B cell (primary cell): ENCODE results near the gene SCNN1B. TPM values are rescaled to one million over a fixed set of nuclear protein-coding genes. Genes with fewer than 3 reads are reported as not detected.

Source experiments
- ATAC-seq: fragments of 200-7000 bp; cut with Tn5 transposase; one replicate; pipeline ENCODE4 v1.10.0; 2021; ENCODE audit warnings: low read depth, mild to moderate bottlenecking, moderate number of reproducible peaks, moderate library complexity
- CTCF ChIA-PET: fragments of 350-600 bp; sonication (Branson Sonifier 250); formaldehyde crosslinking; loops from one replicate; lab custom pipeline; 2021; ENCODE audit warnings: antibody characterized with exemption, inconsistent platforms; lab: Charles Lee
- POLR2A ChIA-PET: fragments of 350-600 bp; sonication (Branson Sonifier 250); formaldehyde crosslinking; loops from one replicate; lab custom pipeline; 2021; ENCODE audit warnings: antibody characterized with exemption; lab: Charles Lee
- DNase-seq: peaks from one replicate; pipeline ENCODE4 v3.0.0; 2013
- H2AFZ ChIP-seq: 2 replicates; pipeline ENCODE4 v1.6.1; 2012; ENCODE audit warnings: mild to moderate bottlenecking, low read depth, low read length; ENCODE audit not compliant: insufficient read depth, poor library complexity, severe bottlenecking
- H3K27ac ChIP-seq, 2 donors: 1 replicate in 1 of 2; 2 replicates in 1 of 2; pipeline ENCODE4 v1.5.1; 2012 to 2013; ENCODE audit warnings: low read length in 2 of 2, mild to moderate bottlenecking in 2 of 2, moderate library complexity in 1 of 2
- H3K27me3 ChIP-seq, 4 experiments: fragments of 200-600 bp in 1 of 4; sonication (generic) in 1 of 4; replicated peaks in 1 of 4; 1 replicate in 2 of 4; 2 replicates in 2 of 4; pipeline versions ENCODE4 v1.6.1 to v1.7.0; 2013 to 2016; ENCODE audit warnings: low read length in 3 of 4, mild to moderate bottlenecking in 2 of 4, mixed read lengths in 1 of 4, moderate library complexity in 1 of 4; ENCODE audit not compliant: insufficient read depth in 4 of 4, control insufficient read depth in 3 of 4; ENCODE audit errors: control extremely low read depth in 1 of 4
- H3K36me3 ChIP-seq, 2 experiments: replicated peaks in 1 of 2; 1 replicate in 1 of 2; 2 replicates in 1 of 2; pipeline versions ENCODE4 v1.6.1 to v1.7.1; 2013; ENCODE audit warnings: low read length in 1 of 2; ENCODE audit not compliant: insufficient read depth in 2 of 2, control insufficient read depth in 1 of 2; ENCODE audit errors: control extremely low read depth in 1 of 2, extremely low read depth in 1 of 2
- H3K4me1 ChIP-seq, 2 donors: fragments of 200-600 bp in 1 of 2; sonication (generic) in 1 of 2; 1 replicate in 1 of 2; 2 replicates in 1 of 2; pipeline versions ENCODE4 v1.5.1 to v1.6.1; 2013 to 2017; ENCODE audit warnings: low read length in 2 of 2; ENCODE audit not compliant: control insufficient read depth in 2 of 2, insufficient read depth in 2 of 2
- H3K4me2 ChIP-seq: replicated peaks from 2 replicates; pipeline ENCODE3; 2012; ENCODE audit warnings: mild to moderate bottlenecking, low read depth, low read length; ENCODE audit not compliant: poor library complexity, severe bottlenecking
- H3K4me3 ChIP-seq, 5 experiments: fragments of 200-600 bp in 1 of 5; sonication (generic) in 1 of 5; 1 replicate in 3 of 5; 2 replicates in 2 of 5; pipeline versions ENCODE4 v1.5.1 to v1.7.0; 2011 to 2016; ENCODE audit warnings: low read length in 4 of 5, mild to moderate bottlenecking in 4 of 5, low read depth in 2 of 5, control low read depth in 1 of 5, moderate library complexity in 1 of 5; ENCODE audit not compliant: insufficient read depth in 1 of 5; ENCODE audit errors: control extremely low read depth in 1 of 5, extremely low read depth in 1 of 5
- H3K79me2 ChIP-seq: fragments of 200-600 bp; sonication (generic); one replicate; pipeline ENCODE4 v1.6.0; 2016; ENCODE audit warnings: low read length; ENCODE audit not compliant: control insufficient read depth, insufficient read depth
- H3K9ac ChIP-seq: fragments of 200-600 bp; sonication (generic); 2 replicates; pipeline ENCODE4 v1.6.1; 2017; ENCODE audit warnings: mild to moderate bottlenecking, low read length, moderate library complexity
- H3K9me3 ChIP-seq, 3 donors: one replicate each; pipeline versions ENCODE4 v1.6.1 to v1.7.1; 2013; ENCODE audit warnings: low read length in 2 of 3; ENCODE audit not compliant: control insufficient read depth in 2 of 3, insufficient read depth in 1 of 3; ENCODE audit errors: control extremely low read depth in 1 of 3
- H4K20me1 ChIP-seq: 2 replicates; pipeline ENCODE4 v1.6.0; 2012; ENCODE audit warnings: mild to moderate bottlenecking, low read length; ENCODE audit not compliant: insufficient read depth, control insufficient read depth, poor library complexity, severe bottlenecking
- H3K27ac Mint-ChIP-seq: one replicate; pipeline ENCODE4 v1.8.0; 2021; ENCODE audit warnings: mixed read lengths
- H3K27me3 Mint-ChIP-seq: one replicate; pipeline ENCODE4 v1.8.0; 2021; ENCODE audit warnings: mixed read lengths
- H3K4me1 Mint-ChIP-seq: one replicate; pipeline ENCODE4 v1.8.0; 2021; ENCODE audit warnings: mixed read lengths
- H3K4me3 Mint-ChIP-seq: one replicate; pipeline ENCODE4 v1.8.0; 2021; ENCODE audit warnings: mixed read lengths
- H3K9me3 Mint-ChIP-seq: one replicate; pipeline ENCODE4 v1.8.0; 2022; ENCODE audit warnings: mixed read lengths; ENCODE audit not compliant: insufficient read depth
- CTCF ChIP-seq: fragments of 200-600 bp; IDR thresholded peaks from one replicate; pipeline ENCODE4 v1.8.0; 2022; ENCODE audit warnings: antibody characterized with exemption, mild to moderate bottlenecking
- EZH2 ChIP-seq: IDR thresholded peaks from 2 replicates; pipeline ENCODE4 v1.6.1; 2012; ENCODE audit warnings: borderline replicate concordance, low read depth, mild to moderate bottlenecking, moderate library complexity, low read length; ENCODE audit not compliant: insufficient read depth, poor library complexity, severe bottlenecking
- WGBS: methylation state at CpG from one replicate; pipeline ENCODE4 v1.1.5; 2013; ENCODE audit warnings: missing lambda C conversion rate; ENCODE audit not compliant: insufficient coverage; 5-methylcytosine and 5-hydroxymethylcytosine counted together
- intact Hi-C: fragments of 100-400 bp; cut with micrococcal nuclease; formaldehyde crosslinking; loops from one replicate; pipeline ENCODE4 v1.10.0; 2022
- polyA plus RNA-seq: library from polyadenylated mRNA; depleted of rRNA; stranded (reverse); fragments of >200 nt; gene quantifications from 2 replicates; pipeline ENCODE4 v1.2.3, GENCODE V29; 2012
- total RNA-seq, 2 donors: library from RNA; stranded (reverse); fragments of 120-200 nt in 1 of 2; gene quantifications; 1 replicate in 1 of 2; 2 replicates in 1 of 2; pipeline versions ENCODE4 v1.2.3 to v1.2.4, GENCODE V29; 2013 to 2022

The SCNN1B gene
- total and polyA plus RNA-seq, 2 donors (not counting 1 experiment from before 2014, with no cell fraction given) = 0.30 TPM; not detected in 1

- Histone ChIP-seq H3K79me2 (no peaks in the 10 kb centered on the region), H3K4me1 (no peaks in the 10 kb centered on the region), H3K4me3 (no peak overlapping the region), H2AFZ (no peak overlapping the region), H4K20me1 (no peaks in the 10 kb centered on the region), H3K27me3 (no peaks in the 10 kb centered on the region), H3K27ac (no peak overlapping the region), H3K36me3 (no peaks in the 10 kb centered on the region), H3K9me3 (peaks cover 0 to 10% (median 0%) of the 10 kb centered on the region in 3 donors), H3K4me2 (no peak overlapping the region), H3K9ac (no peak overlapping the region)
- no peak for ATAC-seq
- 57% methylated on average over 1 of the region's 3 CpGs for WGBS
- intact Hi-C loops = no loop called here
- TF ChIP-seq CTCF = no peak
- no peak for TF ChIP-seq EZH2
- Mint-ChIP-seq H3K4me1 (no peaks in the 10 kb centered on the region), H3K4me3 (no peak overlapping the region), H3K9me3 (no peaks in the 10 kb centered on the region), H3K27me3 (peaks cover 7% of the 10 kb centered on the region), H3K27ac (no peak overlapping the region)
- no peak for DNase-seq
- ChIA-PET CTCF (no interaction called here), POLR2A (no interaction called here)
Measured at GRCh38 chr16:23288209-23288608, 13.9 kb upstream of the SCNN1B start.

GRCh38 chr16:23288726-23289512 lies 13.2 kb upstream of the SCNN1B start:
- intact Hi-C loops = no loop called here
- no peak overlapping the region for H3K27ac Mint-ChIP-seq

More at GRCh38 chr16:23288726-23289512, 13.2 kb upstream of the SCNN1B start:
- H3K27me3 Mint-ChIP-seq = peaks cover 10% of the 10 kb centered on the region
- Histone ChIP-seq H4K20me1 (no peaks in the 10 kb centered on the region), H3K4me1 (no peaks in the 10 kb centered on the region), H3K4me3 (no peak overlapping the region), H3K9ac (no peak overlapping the region), H3K27me3 (no peaks in the 10 kb centered on the region), H2AFZ (no peak overlapping the region), H3K4me2 (no peak overlapping the region), H3K9me3 (peaks cover 0 to 10% (median 0%) of the 10 kb centered on the region in 3 donors), H3K36me3 (no peaks in the 10 kb centered on the region), H3K79me2 (no peaks in the 10 kb centered on the region), H3K27ac (no peak overlapping the region)
- no peak for DNase-seq
- no peak overlapping the region for H3K4me3 Mint-ChIP-seq
- CTCF ChIA-PET = no interaction called here
- H3K9me3 Mint-ChIP-seq = no peaks in the 10 kb centered on the region
- WGBS = 70% methylated on average over 7 of the region's 9 CpGs
- TF ChIP-seq CTCF (no peak), EZH2 (no peak)
- POLR2A ChIA-PET = no interaction called here
- no peak for ATAC-seq
- no peaks in the 10 kb centered on the region for H3K4me1 Mint-ChIP-seq
